Activated T-cell treated with anti-CD3 and anti-CD28 coated beads for 4 hours (primary cell): Measurements from ENCODE around the gene CD9.
"Not testable (repeated sequence)": the region's sequence is repeated elsewhere in the genome, so short reads cannot be mapped to it uniquely, and the experiment has no call there.

Experiments
- DNase-seq: peaks from one replicate; pipeline ENCODE4 v3.0.0-alpha.2; 2020

The CD9 gene

DNA sequence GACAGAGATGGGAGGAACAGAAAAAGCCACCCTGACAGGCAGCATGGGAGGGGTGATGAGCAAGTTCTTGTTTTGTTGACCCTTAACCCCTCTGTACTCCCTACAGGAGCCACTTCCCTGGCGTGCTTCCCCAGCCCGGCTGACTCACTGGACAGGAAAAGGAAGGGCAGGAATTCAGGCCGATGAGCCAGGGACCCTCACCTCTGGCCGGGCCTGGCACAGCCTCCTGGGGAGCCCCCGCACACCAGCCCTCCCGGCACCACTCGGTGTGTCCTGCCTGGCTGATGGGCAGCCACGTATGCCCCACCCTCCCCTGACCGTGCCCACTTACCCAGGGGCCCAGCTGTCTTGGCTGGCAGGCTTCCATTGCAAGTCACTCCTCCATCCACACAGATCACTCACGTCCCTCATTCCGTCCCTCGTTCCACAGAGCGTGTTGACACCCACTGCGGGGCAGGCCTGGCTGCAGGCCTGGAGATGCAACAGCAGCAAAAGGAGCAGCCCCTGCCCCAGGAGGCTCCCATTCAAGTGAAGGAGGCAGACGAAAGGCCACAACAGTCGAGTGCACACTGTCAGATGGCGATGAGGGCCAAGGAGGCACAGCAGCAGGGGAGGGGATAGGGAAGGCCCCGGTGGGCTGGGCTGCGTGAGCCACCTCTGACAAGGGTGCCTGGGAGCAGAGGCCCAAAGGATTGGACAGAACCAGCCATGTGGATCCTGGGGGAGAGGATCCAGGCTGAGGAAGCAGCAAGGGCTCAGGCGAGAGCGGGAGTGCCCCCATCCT lies 19.7 kb upstream of the CD9 start:
- no peak for DNase-seq

- no peak for DNase-seq
These were observed 19.0 kb upstream of the CD9 start for GRCh38 chr12:6181166-6181565.

GRCh38 chr12:6181583-6182278 lies 18.5 kb upstream of the CD9 start:
- DNase-seq: no peak

DNA sequence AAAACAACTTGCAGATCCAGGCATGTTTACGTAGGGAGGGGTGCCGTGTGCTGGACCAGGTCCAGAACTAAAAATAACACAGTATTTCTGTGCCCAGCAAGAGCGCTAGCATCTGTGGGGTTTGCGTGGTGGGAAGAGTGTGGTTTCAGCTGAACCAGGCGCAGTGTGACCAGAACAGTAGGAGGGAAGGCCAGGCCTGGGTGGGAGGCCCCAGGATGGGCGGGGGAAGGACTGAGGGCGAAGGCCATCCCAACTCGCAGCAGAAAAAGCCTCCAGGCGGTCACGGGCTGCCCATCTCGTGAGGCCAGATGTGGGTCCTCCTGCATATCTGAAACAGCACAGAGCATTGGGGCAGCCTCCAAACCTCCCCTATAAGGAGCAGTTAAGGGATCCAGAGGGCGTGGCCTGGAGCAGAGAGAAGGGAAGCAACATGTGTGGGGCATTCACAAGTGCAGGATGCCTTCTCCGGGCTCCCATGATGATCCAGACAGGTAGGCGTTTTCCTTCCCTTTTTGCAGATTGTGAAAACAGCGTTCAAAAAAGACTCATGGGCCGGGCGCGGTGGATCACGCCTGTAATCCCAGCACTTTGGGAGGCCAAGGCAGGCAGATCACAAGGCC lies 17.8 kb upstream of the CD9 start:
- no peak for DNase-seq

GRCh38 chr12:6183689-6184428 lies 16.3 kb upstream of the CD9 start:
- DNase-seq: no peak

DNA sequence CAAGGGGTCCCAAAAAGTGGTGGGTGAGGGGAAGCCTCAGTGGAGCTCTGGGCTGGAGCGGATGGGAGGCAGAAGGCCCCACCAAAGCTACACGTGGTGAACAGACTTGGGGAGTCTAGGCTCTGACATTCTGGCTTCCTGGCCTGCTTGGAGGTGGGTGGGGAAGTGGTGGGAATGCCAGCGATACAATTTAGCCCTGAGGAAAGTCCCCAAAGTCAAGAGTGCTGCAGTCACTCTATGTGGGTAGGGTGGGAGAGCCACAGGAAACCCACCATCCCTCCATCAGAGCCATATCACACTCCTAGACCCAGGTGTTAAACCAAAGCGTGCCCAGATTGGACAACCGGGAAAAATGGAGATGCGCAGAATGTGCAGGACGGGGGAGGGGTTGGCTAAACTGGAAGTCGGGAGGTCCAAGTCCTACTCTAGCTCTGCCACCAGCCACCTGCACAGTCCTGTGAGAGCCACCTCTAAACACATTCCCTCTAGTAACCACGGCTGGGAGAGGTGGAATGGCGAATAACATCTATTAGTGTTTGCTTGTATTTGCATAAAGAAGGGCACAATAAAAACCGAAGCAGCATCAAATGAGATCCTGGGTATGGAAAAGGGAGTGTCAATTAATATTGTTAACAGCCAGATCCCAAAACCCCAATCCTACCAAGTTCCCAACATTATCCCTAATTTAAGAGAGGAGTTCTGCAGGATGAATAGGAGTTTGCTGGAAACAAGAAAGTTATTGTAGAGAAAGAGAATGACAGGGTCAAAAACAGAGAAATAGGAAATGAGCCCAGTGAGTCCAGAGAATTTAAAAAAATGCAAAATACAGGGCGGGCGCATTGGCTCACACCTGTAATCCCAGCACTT lies 14.0 kb upstream of the CD9 start:
- DNase-seq: no peak

DNA sequence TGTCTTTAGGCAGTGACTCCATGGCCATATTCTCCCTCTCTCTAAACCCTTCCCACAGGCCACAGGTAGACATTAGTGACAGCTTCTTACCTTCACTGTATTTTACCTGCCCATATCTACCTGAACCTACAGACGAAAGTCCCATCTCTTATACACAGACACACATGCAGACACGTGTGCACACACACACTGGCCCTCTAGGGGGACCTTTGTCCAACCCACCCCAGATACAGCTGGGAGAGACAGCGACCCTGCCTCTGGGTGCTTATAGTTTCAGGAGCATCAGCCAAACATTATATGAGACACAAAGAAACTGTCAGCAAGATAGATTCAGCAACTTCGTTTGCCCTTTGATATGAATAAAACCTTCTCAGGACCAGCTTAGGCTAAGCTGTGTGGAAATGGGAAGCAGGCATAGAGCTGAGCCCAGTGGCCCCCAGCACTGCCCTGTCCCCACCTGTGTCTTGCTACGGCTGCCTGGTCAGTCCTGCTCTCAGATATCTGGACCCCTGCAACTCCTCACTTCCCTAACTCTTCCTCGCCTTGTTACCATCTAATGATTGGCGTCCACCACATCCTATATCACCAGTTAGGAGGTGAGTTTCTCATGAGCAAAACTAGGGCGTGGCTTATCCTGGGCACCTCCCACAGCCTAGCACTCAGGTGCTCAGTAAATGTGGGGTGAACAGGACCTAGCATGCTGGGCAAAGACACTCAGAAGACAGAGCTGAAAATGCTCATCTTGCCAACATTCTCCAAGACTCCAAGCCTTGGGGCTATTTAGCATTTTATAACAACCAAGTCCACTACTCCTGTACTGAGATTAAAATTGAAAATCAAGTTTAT lies 12.0 kb upstream of the CD9 start:
- DNase-seq: no peak

- no peak for DNase-seq
These were observed 11.2 kb upstream of the CD9 start for GRCh38 chr12:6189028-6189427.

- not testable (repeated sequence) for DNase-seq
These were observed 10.1 kb upstream of the CD9 start for GRCh38 chr12:6189952-6190598.

- not testable (repeated sequence) for DNase-seq
These were observed 9.3 kb upstream of the CD9 start for GRCh38 chr12:6190767-6191530.

DNA sequence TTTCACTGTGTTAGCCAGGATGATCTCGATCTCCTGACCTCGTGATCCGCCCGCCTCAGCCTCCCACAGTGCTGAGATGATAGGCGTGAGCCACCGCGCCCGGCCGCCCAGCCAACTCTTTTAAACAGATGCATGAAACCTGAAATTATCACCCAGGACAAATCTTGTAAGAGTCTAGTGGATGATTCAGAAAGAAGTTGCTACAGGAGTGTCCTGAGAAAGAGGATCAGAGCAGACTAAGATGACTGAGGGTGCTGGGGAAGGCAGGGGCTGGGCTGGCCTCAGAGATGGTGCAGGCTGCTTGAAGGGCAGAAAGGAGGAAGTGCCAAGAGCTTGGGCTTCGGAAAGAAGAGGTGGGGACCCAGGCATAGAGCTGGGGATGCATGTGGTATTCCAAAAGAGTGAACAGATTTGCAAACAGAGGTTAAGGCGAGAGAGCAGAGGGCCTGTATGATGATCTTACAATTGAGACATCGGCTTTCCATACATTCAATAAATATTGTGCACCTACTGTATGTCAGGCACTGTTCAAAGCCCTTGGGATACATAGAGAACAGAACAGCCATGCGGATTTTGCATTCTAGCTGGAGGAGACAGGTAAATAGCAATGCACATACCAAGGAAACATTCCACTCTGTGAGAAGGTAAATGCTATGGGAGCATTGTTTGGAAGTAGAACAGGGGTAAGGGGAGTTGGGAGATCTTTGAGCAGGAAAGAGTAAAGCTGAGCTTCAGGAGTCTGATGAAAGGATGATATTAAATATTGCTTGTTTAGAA lies 7.4 kb upstream of the CD9 start:
- no peak for DNase-seq

- DNase-seq: no peak
These were observed 6.1 kb upstream of the CD9 start for GRCh38 chr12:6193853-6194815.

DNA sequence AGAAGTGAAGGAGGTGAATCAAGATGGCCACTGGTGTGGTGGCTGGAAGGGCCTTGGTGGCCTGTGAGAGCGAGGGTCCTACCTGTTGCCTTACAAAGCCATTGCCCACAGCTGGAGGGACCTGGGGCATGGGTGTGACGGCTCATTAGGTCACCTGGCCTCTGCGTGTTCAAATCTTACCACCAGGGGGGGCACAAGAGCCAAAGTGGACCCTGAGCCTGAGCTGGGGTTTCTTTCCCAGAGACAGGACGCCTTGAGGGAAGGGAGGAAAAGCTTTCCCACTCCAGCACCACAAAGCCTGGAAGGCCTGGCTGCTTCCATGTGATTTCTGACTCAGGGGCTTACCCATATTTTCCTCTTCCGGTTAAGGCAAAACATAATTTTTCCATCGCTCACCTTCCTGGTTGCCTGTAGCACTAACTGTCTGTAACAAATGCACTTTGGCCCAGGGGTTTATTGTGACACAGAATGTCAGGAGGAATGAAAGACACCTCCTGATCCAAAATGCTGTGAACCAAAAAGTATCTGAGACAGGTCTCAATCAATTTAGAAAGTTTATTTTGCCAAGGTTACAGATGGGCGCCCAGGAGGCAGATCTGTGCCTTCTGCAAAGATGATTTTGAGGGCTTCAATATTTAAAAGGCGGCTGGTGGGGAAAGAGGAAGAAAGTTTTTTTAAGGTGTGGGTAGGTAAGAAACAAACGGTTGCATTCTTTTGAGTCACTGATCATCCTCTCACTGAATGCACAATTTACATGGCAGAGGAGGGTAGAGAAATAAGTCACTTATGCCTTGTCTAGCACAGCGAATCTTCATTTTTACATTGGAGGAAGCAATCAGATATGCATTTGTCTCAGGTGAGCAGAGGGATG lies 4.3 kb upstream of the CD9 start:
- peak; percentile 80 for DNase-seq

DNA sequence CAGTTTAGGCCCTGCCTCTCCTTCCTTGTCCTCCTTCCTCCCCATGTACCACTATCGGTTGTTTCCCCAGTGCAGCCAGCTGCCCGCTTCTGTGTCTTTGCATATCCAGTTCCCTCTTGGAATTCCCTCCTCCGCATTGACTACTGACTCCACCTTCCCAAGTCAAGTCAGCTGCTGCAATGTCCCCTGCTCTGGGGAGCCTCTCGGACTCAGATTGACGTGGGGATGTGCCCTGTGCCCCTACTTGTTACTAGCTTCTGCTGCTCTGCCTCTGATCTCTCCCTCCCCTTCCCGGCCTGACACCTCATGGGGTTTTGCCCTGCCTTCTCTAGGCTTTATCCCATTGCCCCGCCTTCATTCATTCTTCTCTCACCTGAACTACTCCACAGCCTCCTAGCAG lies 2.1 kb upstream of the CD9 start:
- no peak for DNase-seq

GRCh38 chr12:6198556-6198955 lies 1.6 kb upstream of the CD9 start:
- no peak for DNase-seq

DNA sequence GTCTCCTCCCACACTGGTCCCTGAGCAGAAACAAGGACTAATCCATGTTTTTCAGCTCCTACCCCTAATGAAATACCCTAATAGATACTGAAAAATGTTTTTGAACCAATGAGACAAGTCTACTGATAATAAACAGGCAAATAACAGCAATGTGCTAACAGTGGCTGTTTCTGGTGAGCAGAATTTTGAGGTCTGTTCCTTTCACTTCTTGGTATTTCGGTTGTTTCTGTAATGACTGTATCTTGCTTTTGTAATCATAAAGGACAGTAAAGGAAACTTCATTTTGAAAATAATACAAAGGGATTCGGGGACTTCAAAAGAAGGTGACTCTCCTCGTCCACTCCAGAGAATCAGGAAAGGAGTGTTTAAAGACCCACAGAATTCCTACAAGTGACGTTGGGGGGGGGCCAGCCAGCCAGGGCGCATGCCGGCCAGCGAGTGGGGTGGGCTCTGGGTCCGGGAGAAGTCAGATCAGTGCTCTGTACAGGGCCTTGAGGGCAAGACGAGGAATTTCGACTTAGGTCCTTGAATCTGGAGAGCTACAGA lies 1.1 kb upstream of the CD9 start:
- no peak for DNase-seq
